BLaER1 treated with 17β-estradiol and CSF1 and Interleukin-3, amounts not matched to agents 10 nM and 100 nM (cell line): Measurements from ENCODE around the gene UBIAD1.
A peak's percentile ranks its signal among the peaks of the same experiment; 100 is the strongest.
"Not testable (repeated sequence)": the region's sequence is repeated elsewhere in the genome, so short reads cannot be mapped to it uniquely, and the experiment has no call there.

Experiments
- H3K27ac ChIP-seq, 11 experiments: shearing (Covaris generic); formaldehyde crosslinking; 2 replicates each; pipeline ENCODE4 v1.8.1; 2022
- H3K27me3 ChIP-seq, 11 experiments: shearing (Covaris generic); formaldehyde crosslinking; 2 replicates each; pipeline ENCODE4 v1.8.1; 2022
- H3K36me3 ChIP-seq, 11 experiments: shearing (Covaris generic); formaldehyde crosslinking; 2 replicates each; pipeline ENCODE4 v1.8.1; 2022
- H3K4me1 ChIP-seq, 10 experiments: shearing (Covaris generic); formaldehyde crosslinking; 2 replicates each; pipeline ENCODE4 v1.8.1; 2022
- H3K4me2 ChIP-seq, 11 experiments: shearing (Covaris generic); formaldehyde crosslinking; 2 replicates each; pipeline ENCODE4 v1.8.1; 2022
- H3K4me3 ChIP-seq, 10 experiments: shearing (Covaris generic); formaldehyde crosslinking; 2 replicates each; pipeline ENCODE4 v1.8.1; 2022
- H3K9ac ChIP-seq, 11 experiments: shearing (Covaris generic); formaldehyde crosslinking; 2 replicates each; pipeline ENCODE4 v1.8.1; 2022
- H3K9me3 ChIP-seq, 11 experiments: shearing (Covaris generic); formaldehyde crosslinking; replicated peaks in 1 of 11; 2 replicates each; pipeline ENCODE4 v1.8.1; 2022
- H4K20me1 ChIP-seq, 11 experiments: shearing (Covaris generic); formaldehyde crosslinking; 2 replicates each; pipeline ENCODE4 v1.8.1; 2022
- Cebpa-rat ChIP-seq, 11 experiments: shearing (Covaris generic); IDR thresholded peaks; 2 replicates each; pipeline ENCODE4 v1.8.1; 2022

The UBIAD1 gene

DNA sequence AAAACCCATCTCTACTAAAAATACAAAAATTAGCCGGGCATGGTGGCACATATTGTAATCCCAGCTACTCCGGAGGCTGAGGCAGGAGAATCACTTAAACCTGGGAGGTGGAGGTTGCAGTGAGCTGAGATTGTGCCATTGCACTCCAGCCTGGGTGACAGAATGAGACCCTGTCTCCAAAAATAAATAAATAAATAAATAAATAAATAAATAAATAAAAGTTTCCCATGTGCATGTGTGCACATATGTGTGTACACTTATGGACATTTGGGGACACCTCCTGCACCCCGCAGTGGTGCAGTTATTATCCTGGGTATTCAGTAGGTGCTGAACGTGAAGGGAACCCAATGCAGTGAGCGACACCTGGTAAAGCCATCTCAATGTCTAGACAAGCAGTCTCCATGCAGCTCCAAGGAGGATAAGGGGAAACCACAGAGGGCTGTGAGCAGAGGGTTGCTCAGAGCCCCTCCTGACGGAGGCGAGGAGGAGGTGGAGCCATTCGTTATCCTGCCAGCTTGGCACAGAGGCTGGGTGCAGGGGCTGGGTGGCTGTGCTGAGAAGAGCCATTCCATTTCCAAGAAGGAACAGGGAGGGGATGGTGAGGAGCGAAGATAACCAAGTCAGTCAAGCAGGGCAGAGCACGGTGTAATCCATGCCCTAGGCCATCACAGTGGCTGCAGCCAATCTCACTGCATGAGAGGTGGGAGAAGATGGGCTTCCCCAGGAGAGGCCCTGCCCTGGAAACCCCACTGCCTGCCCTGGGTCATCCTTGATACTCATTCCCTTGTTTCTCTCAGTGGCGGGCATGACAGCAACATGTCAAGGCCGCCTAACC lies 25.6 kb downstream of the UBIAD1 start:
- Histone ChIP-seq H3K9ac (no peak overlapping the region), H3K4me2 (no peak overlapping the region), H3K4me1 (no peaks in the 10 kb centered on the region), H3K27me3 (no peaks in the 10 kb centered on the region), H3K4me3 (no peak overlapping the region), H3K36me3 (peaks cover 18 to 38% (median 24%) of the 10 kb centered on the region in 11 experiments; a peak in 19 of 22 replicates), H3K27ac (no peak overlapping the region), H4K20me1 (peaks cover 0 to 24% (median 4%) of the 10 kb centered on the region in 11 experiments; a peak in 5 of 22 replicates), H3K9me3 (no peaks in the 10 kb centered on the region)
- TF ChIP-seq Cebpa-rat (IDR thresholded peaks at IDR 0.05): no peak

DNA sequence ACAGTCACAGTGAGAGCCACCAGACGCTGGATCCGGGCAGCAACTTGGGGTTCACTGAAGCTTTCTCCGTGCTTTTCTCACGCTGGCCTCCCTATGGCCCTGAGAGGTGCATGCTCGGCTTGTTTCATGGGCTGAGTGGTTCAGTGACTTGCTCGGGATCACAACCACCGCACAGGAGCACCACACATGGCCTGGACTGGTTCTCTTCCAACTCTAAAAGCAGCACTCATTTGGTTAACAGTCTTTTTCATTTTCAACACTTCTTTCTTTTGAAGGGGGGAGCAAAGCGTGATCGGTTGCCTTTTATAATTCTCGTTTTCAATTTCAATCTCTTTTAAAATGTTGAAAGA lies 26.2 kb downstream of the UBIAD1 start:
- H3K4me2 ChIP-seq: no peak overlapping the region
- peaks cover 0 to 20% (median 4%) of the 10 kb centered on the region in 11 experiments; a peak in 5 of 22 replicates for H4K20me1 ChIP-seq
- H3K36me3 ChIP-seq: peaks cover 15 to 32% (median 20%) of the 10 kb centered on the region in 11 experiments; a peak in 18 of 22 replicates
- H3K27me3 ChIP-seq: no peaks in the 10 kb centered on the region
- TF ChIP-seq Cebpa-rat (IDR thresholded peaks at IDR 0.05): no peak
- H3K4me3 ChIP-seq: no peak overlapping the region
- H3K4me1 ChIP-seq: no peaks in the 10 kb centered on the region
- no peak overlapping the region for H3K9ac ChIP-seq
- H3K27ac ChIP-seq: no peak overlapping the region
- H3K9me3 ChIP-seq: no peaks in the 10 kb centered on the region

DNA sequence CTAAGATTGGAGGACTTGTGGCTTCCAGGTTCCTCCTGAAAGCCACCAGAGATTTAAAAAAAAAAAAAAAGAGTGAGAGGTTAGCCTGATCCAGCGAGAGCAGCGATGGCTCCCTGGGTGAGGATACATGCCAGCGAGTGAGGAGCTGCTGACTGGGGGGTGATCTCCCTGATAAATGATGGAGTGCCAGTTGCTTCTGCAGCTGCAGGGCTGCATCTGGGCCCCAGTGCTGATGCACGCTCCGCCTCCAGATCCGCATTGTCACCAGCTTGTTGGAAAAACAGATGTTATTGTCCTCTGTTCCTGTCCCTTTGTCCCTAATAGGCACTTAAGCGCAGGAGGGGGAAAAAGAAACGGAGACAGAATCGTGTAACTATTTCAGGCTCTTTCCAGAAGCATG lies 28.6 kb downstream of the UBIAD1 start:
- Histone ChIP-seq H3K9me3 (no peaks in the 10 kb centered on the region), H3K27ac (no peak overlapping the region), H3K27me3 (no peaks in the 10 kb centered on the region), H3K4me2 (no peak overlapping the region), H4K20me1 (peaks cover 0 to 10% (median 0%) of the 10 kb centered on the region in 11 experiments; a peak in 2 of 22 replicates), H3K4me1 (no peaks in the 10 kb centered on the region), H3K9ac (no peak overlapping the region), H3K36me3 (peaks cover 0 to 8% (median 0%) of the 10 kb centered on the region in 11 experiments; a peak in 4 of 22 replicates), H3K4me3 (no peak overlapping the region)
- no peak for TF ChIP-seq Cebpa-rat (IDR thresholded peaks at IDR 0.05)

DNA sequence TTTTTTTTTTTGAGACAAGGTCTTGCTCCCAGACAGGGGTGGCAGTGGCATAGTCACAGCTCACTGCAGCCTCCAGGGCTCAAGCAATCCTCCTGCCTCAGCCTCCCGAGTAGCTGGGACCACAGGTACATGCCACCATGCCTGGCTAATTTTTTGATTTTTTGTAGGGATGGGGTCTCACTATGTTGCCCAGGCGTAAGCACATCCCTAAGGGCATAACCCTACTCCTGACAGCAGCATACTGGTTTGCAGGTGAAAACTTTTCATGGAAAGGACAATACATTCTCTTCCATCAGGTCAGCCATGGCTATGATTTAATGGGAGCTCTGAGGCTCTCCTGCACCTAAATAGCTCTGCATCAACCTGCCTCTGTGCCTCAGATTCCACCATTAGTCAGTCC lies 29.4 kb downstream of the UBIAD1 start:
- TF ChIP-seq Cebpa-rat (IDR thresholded peaks at IDR 0.05): no peak
- Histone ChIP-seq H3K27me3 (no peaks in the 10 kb centered on the region), H3K4me1 (no peaks in the 10 kb centered on the region), H3K9ac (no peak overlapping the region), H3K27ac (no peak overlapping the region), H4K20me1 (peaks cover 0 to 10% (median 0%) of the 10 kb centered on the region in 11 experiments; a peak in 2 of 22 replicates), H3K4me3 (no peak overlapping the region), H3K4me2 (no peak overlapping the region), H3K9me3 (no peaks in the 10 kb centered on the region), H3K36me3 (peaks cover 0 to 1% (median 0%) of the 10 kb centered on the region in 11 experiments; a peak in 2 of 22 replicates)

GRCh38 chr1:11305516-11305915 lies 32.5 kb downstream of the UBIAD1 start:
- not testable (repeated sequence) for H3K9me3 ChIP-seq, H3K27ac ChIP-seq, H3K4me2 ChIP-seq, H3K4me1 ChIP-seq, H3K9ac ChIP-seq, H3K36me3 ChIP-seq, H3K4me3 ChIP-seq, H3K27me3 ChIP-seq, H4K20me1 ChIP-seq

GRCh38 chr1:11307852-11308251 lies 34.9 kb downstream of the UBIAD1 start:
- H3K36me3 ChIP-seq: no peaks in the 10 kb centered on the region
- no peak overlapping the region for H3K4me2 ChIP-seq
- no peaks in the 10 kb centered on the region for H3K9me3 ChIP-seq
- no peak overlapping the region for H3K4me3 ChIP-seq
- H4K20me1 ChIP-seq: no peaks in the 10 kb centered on the region; a peak in 1 of 22 replicates
- no peak overlapping the region for H3K27ac ChIP-seq
- no peak for TF ChIP-seq Cebpa-rat (IDR thresholded peaks at IDR 0.05)
- H3K9ac ChIP-seq: no peak overlapping the region
- peaks cover 0 to 8% (median 0%) of the 10 kb centered on the region in 10 experiments; a peak in 2 of 20 replicates for H3K4me1 ChIP-seq
- H3K27me3 ChIP-seq: no peaks in the 10 kb centered on the region

DNA sequence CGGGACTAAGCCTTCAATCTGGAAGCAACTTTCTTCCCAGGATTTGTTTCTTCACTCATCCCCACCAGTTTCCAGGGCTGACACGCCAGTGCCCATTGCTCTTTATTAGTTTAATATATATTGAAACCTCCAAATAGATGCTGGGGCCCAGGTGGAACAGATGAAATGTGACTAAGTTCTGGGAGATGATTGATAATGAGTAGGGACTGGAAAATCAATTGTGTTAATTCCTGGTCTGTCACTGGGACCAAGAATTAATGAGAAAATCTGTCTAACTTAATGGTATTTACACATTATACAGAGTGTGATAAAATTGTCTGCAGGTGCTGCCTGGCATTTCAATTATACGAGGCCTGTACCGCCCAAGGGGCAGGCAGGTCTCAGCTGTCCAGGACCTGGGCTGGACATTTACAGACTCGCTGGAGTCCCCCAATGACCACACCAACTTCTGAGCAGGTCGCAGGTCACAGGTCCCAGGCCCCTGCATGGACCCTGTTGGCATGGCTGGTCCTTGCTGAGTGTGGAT lies 35.8 kb downstream of the UBIAD1 start:
- peaks cover 0 to 8% (median 0%) of the 10 kb centered on the region in 10 experiments; a peak in 2 of 20 replicates for H3K4me1 ChIP-seq
- H3K36me3 ChIP-seq: no peaks in the 10 kb centered on the region
- no peak overlapping the region for H3K9ac ChIP-seq
- H3K4me3 ChIP-seq: no peak overlapping the region
- no peak overlapping the region for H3K4me2 ChIP-seq
- no peaks in the 10 kb centered on the region for H3K9me3 ChIP-seq
- H3K27ac ChIP-seq: no peak overlapping the region
- no peak for TF ChIP-seq Cebpa-rat (IDR thresholded peaks at IDR 0.05)
- H4K20me1 ChIP-seq: no peaks in the 10 kb centered on the region; a peak in 1 of 22 replicates
- no peaks in the 10 kb centered on the region for H3K27me3 ChIP-seq

DNA sequence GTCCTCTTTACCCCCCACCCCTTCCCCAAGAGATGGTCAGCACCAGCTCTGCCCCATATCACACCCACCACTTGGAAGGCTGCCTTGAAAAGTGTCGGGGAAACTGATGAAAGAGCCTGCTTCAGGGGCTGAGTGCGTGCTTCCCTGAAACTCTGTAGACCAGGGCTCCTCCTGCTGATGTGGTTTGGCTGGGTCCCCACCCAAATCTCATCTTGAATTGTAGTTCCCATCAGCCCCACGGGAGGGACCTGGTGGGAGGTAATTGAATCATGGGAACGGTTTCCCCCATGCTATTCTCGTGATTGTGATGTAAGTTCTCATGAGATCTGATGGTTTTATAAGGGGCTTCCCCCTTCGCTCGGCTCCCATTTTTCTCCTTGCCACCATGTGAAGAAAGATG lies 36.4 kb downstream of the UBIAD1 start:
- no peak for TF ChIP-seq Cebpa-rat (IDR thresholded peaks at IDR 0.05)
- Histone ChIP-seq H3K4me2 (no peak overlapping the region), H3K36me3 (no peaks in the 10 kb centered on the region), H3K27ac (no peak overlapping the region), H4K20me1 (no peaks in the 10 kb centered on the region; a peak in 1 of 22 replicates), H3K4me3 (no peak overlapping the region), H3K9ac (no peak overlapping the region), H3K27me3 (no peaks in the 10 kb centered on the region), H3K9me3 (no peaks in the 10 kb centered on the region), H3K4me1 (peaks cover 0 to 8% (median 0%) of the 10 kb centered on the region in 10 experiments; a peak in 2 of 20 replicates)

DNA sequence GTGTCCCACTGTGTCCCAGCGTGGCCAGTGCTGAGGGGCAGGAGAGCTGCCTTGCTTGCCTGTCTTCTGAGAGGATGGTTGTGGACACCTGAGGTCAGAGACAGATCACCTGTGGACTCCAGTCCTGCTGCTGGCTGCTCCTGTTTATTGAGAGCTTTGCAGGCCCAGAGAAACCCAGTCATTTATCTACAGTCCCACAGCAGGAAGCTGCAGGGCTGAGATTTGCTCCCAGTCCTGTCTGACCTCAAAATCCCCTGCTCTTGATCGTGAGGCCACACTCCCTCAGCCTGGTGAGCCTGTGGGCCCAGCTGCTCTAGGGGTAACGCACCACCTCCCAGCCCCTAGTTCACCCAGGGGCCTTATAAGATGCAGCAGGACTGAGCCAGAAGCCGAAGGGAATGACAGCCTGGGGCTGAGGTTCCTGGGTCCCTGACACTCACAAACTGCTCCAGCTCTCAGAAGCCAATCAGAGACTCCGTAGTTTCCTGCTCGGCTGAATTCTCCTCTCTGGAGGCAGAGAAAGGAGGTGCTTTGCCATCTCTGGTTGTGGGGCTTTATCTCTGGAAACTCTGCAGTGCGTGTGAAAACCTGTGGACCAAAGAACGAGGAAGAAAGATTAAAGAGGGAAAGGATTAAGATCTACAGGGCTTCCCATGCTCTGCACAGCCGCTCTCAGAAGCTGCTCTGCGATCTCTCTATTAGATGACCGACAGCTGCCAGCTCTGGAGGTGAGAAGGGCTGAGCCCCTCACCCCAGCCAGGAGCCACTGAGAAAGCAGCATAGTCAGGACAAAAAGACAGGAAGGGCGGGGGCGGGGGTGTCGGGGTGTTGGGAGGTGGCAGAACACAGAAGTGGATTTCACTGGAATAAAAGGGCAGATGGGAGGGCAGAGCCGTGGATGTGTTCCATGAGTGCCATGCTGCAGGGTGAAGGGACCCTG lies 39.1 kb downstream of the UBIAD1 start:
- Histone ChIP-seq H3K27ac (no peak overlapping the region), H3K4me2 (peak overlapping the region in 1 of 11 experiments; percentile 11; a peak in 1 of 22 replicates), H3K4me1 (peaks cover 0 to 8% (median 0%) of the 10 kb centered on the region in 10 experiments; a peak in 2 of 20 replicates), H3K27me3 (no peaks in the 10 kb centered on the region), H4K20me1 (peaks cover 0 to 9% (median 0%) of the 10 kb centered on the region in 11 experiments; a peak in 2 of 22 replicates), H3K9me3 (no peaks in the 10 kb centered on the region), H3K36me3 (no peaks in the 10 kb centered on the region), H3K9ac (peak overlapping the region in 1 of 11 experiments; percentile 14; a peak in 1 of 22 replicates), H3K4me3 (no peak overlapping the region)
- TF ChIP-seq Cebpa-rat (IDR thresholded peaks at IDR 0.05): no peak
